BJ (cell line): ENCODE results near the gene AOC1. TPM values are rescaled to one million over a fixed set of nuclear protein-coding genes. Genes with fewer than 3 reads are reported as not detected.

Experiments used
- CTCF ChIA-PET: fragments of 350-600 bp; formaldehyde crosslinking; extraction: SDS; loops from one replicate; lab custom pipeline; 2021; ENCODE audit warnings: antibody characterized with exemption, inconsistent platforms; lab: Yijun Ruan, JAX
- POLR2A ChIA-PET: fragments of 300-600 bp; sonication (Branson Sonifier 250); formaldehyde crosslinking; extraction: SDS; loops from one replicate; lab custom pipeline; 2021; ENCODE audit warnings: antibody characterized with exemption; lab: Charles Lee
- DNase-seq: peaks from one replicate; pipeline ENCODE4 v3.0.0-alpha.2; 2011; ENCODE audit warnings: low read depth
- H3K27me3 ChIP-seq: 2 replicates; pipeline ENCODE4 v1.6.0; 2011; ENCODE audit warnings: low read length; ENCODE audit not compliant: control insufficient read depth, insufficient read depth
- H3K36me3 ChIP-seq: 2 replicates; pipeline ENCODE4 v1.5.1; 2011; ENCODE audit warnings: low read length; ENCODE audit not compliant: control insufficient read depth, insufficient read depth
- H3K4me3 ChIP-seq: 2 replicates; pipeline ENCODE4 v1.5.1; 2011; ENCODE audit warnings: low read depth, mild to moderate bottlenecking, control low read depth, low read length
- CTCF ChIP-seq: IDR thresholded peaks from 2 replicates; pipeline ENCODE4 v1.5.1; 2011; ENCODE audit warnings: low read depth, mild to moderate bottlenecking, control low read depth, inconsistent platforms, low read length, moderate library complexity; ENCODE audit not compliant: insufficient read depth
- polyA plus RNA-seq: library from polyadenylated mRNA; depleted of rRNA; stranded (reverse); fragments of >200 nt; gene quantifications from 2 replicates; pipeline ENCODE4 v1.2.3, GENCODE V29; 2011

Gene AOC1
- polyA plus RNA-seq, 1 experiment: not detected

GRCh38 chr7:150835019-150835418 lies 17.3 kb upstream of the AOC1 start:
- Histone ChIP-seq H3K36me3 (no peaks in the 10 kb centered on the region), H3K4me3 (no peak overlapping the region), H3K27me3 (no peaks in the 10 kb centered on the region)
- ChIA-PET CTCF (no interaction called here), POLR2A (no interaction called here)
- TF ChIP-seq CTCF: no peak
- no peak for DNase-seq

GRCh38 chr7:150835702-150836280 lies 16.5 kb upstream of the AOC1 start:
- Histone ChIP-seq H3K27me3 (no peaks in the 10 kb centered on the region), H3K36me3 (no peaks in the 10 kb centered on the region), H3K4me3 (no peak overlapping the region)
- no peak for DNase-seq
- TF ChIP-seq CTCF: no peak
- ChIA-PET CTCF (no interaction called here), POLR2A (no interaction called here)

GRCh38 chr7:150838965-150839650 lies 13.2 kb upstream of the AOC1 start:
- ChIA-PET POLR2A (no interaction called here), CTCF (interaction anchor here (0.9 kb wide), 1 partner anchor 39 kb away, joined by 3 read pairs; no protein-coding TSS in a partner anchor)
- TF ChIP-seq CTCF: no peak
- DNase-seq: no peak
- Histone ChIP-seq H3K27me3 (no peaks in the 10 kb centered on the region), H3K4me3 (no peak overlapping the region), H3K36me3 (no peaks in the 10 kb centered on the region)

GRCh38 chr7:150842018-150842417 lies 10.3 kb upstream of the AOC1 start:
- CTCF ChIA-PET: no interaction called here
- DNase-seq: no peak
- TF ChIP-seq CTCF: no peak
- Histone ChIP-seq H3K27me3 (no peaks in the 10 kb centered on the region), H3K4me3 (no peak overlapping the region), H3K36me3 (no peaks in the 10 kb centered on the region)
- POLR2A ChIA-PET: no interaction called here

GRCh38 chr7:150842716-150843115 lies 9.6 kb upstream of the AOC1 start:
- no peaks in the 10 kb centered on the region for H3K27me3 ChIP-seq
- no peaks in the 10 kb centered on the region for H3K36me3 ChIP-seq
- ChIA-PET POLR2A (no interaction called here), CTCF (no interaction called here)
- H3K4me3 ChIP-seq: no peak overlapping the region
- TF ChIP-seq CTCF: no peak
- no peak for DNase-seq
